NCI-H146 treated with DMSO at 0.1 percent for 48 hours (cell line): Measurements from ENCODE around the gene PTRH2.
A peak's percentile ranks its signal among the peaks of the same experiment; 100 is the strongest.
"Not testable (repeated sequence)": the region's sequence is repeated elsewhere in the genome, so short reads cannot be mapped to it uniquely, and the experiment has no call there.

Experiments used
- DNase-seq: peaks from one replicate; lab custom pipeline; 2025; ENCODE audit not compliant: unreplicated experiment; lab: John Stamatoyannopoulos, UW

PTRH2 gene

GRCh38 chr17:59707149-59707970 lies at the start of gene PTRH2, which contains the start of gene VMP1:
PTRH2 (minus strand) TSS chr17:59707430; CDS start chr17:59697978, 9,452 bp downstream.
VMP1 (plus strand) TSS chr17:59707654; CDS start chr17:59731447, 23,793 bp downstream.
- peak; percentile 98 for DNase-seq

DNA sequence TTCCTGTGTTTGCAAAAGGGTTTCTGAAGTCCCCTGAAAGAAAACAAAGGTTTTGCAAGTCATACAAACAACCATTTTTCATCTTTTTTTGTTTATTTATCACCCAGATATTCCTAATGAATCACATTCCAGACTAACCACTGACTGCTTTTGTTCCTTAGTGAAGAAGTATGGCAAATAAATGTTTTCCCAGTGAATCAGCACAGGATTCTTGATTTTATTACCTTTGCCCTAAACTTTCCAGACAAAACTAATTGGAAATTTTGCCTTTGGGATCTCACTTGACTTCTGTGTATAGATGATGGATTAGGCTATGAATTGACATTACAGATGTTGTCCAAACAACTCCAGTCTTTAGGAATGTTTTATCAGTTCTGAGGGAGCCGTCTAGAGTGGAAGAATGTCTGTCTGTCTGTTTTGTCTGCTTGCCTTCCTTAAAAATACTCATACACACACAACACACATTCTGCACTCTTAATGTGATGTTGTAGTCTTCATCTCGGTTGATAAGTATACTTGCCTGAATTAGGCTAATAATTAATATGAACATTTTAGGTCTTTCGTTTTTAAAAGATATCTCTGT lies 49.1 kb upstream of the PTRH2 start:
- DNase-seq = no peak

DNA sequence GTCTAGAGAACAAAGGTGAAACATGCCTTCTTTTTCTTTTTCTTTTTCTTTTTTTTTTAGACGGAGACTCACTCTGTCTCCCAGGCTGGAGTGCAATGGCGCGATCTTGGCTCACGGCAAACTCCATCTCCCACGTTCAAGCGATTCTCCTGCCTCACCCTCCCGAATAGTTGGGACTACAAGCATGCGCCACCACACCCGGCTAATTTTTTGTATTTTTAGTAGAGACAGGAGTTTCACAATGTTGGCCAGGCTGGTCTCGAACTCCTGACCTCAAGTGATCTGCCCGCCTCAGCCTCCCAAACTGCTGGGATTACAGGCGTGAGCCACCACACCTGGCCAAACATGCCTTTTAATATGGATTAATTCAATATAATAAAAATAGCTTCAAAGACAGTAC lies 47.8 kb upstream of the PTRH2 start:
- DNase-seq = not testable (repeated sequence)

DNA sequence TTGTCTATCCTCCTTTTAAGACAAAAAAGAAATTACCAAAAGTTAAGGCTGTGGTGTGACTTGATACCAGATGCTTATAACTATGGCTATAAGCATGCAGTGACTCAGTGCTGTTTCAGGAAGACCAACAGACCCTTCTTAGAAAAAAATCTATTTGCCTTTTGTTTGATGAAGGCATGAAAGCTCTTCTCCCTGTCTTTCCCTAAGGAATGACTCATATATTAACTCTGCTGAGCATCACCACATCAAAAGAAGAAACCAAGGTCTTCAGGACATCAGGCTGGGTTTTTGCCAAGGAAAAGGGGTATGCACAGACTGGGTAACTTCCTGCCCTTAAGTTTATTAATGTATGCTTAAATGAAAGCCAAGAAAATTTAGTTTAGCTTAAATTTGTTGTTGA lies 47.3 kb upstream of the PTRH2 start:
- DNase-seq = no peak

GRCh38 chr17:59753522-59754467 lies 46.6 kb upstream of the PTRH2 start:
- peak; percentile 62 for DNase-seq

- DNase-seq = no peak
These were observed 45.7 kb upstream of the PTRH2 start for GRCh38 chr17:59752922-59753321.

GRCh38 chr17:59752446-59752845 lies 45.2 kb upstream of the PTRH2 start:
- DNase-seq = no peak

GRCh38 chr17:59751955-59752413 lies 44.8 kb upstream of the PTRH2 start:
- DNase-seq = no peak

DNA sequence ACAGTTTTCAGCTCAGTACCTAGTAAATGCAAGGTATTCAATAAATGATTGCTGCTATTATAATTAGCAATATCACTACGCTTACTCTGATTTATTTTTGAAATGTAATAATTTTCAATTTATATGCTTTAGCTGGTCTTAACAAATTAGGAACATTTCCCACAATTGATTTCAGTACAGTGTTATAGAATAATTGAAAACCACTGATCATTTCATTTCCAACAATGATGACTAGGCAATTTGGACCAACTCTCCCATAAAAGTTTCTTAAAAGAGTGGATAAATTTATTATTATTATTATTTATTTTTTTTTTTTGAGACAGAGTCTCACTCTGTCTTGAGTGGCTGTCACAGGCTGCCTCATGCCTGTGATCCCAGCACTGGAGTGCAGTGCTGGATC lies 41.4 kb upstream of the PTRH2 start:
- no peak for DNase-seq

DNA sequence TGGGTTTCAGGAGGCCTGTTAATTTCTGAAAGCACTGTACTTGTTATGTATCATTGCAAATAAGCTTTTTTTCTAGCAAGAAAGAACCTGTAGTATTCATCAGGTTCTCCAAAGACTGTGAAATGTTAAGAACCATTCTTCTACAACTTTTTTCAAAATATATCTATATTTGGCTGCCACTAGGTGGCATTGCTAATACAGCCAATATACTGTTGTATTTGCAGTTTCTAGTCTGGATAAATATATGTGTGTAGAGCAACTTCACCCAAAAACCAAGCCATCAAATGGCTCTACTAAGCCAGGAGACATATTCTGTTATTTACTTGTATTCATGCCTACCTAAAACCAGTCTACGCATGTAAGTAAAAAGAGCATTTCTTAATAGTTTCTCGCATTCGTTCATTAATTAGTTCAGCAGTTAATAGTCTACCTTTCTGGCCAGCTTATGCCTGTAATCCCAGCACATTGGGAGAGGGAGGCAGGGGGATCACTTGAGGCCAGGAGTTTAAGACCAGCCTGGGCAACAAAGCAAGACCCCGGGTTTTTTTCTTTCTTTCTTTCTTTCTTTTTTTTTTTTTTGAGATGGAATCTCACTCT lies 39.7 kb upstream of the PTRH2 start:
- peak; percentile 3 for DNase-seq

GRCh38 chr17:59745040-59745439 lies 37.8 kb upstream of the PTRH2 start:
- DNase-seq = no peak

- DNase-seq = no peak
These were observed 36.6 kb upstream of the PTRH2 start for GRCh38 chr17:59743842-59744241.

DNA sequence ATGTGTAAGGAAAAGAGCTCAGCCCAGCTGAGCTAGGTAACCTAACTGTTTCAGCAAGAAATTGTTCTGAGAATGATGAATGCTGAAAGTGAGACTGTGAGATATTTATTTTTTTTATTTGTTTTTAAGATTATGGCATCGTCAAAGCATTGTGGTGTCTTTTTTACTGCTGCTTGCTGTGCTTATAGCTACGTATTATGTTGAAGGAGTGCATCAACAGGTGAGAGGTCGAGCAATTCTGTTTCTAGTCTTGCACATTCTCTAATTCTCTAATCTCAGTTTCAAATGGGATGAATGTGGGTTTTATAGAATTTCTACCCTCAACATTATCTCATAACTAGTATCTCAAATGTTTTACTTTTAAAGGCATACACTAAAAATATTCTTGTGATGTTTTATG lies 30.1 kb upstream of the PTRH2 start:
- no peak for DNase-seq

DNA sequence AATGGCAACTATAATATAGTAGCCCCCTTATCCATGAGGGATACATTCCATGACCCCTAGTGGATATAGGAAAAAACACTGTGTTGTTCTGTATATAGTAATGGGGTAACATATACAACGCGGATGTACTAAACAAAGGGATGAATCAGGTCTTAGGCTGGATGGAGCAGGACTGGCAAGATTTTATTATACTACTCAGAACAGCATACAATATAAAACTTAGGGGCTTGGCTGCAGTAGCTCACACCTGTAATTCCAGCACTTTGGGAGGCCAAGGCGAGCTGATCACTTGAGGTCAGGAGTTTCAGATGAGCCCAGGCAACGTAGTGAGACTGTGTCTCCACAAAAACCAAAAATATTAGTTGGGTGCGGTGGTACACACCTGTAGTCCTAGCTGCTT lies 27.0 kb upstream of the PTRH2 start:
- no peak for DNase-seq

- DNase-seq = no peak
These were observed 26.5 kb upstream of the PTRH2 start for GRCh38 chr17:59733697-59734096.

DNA sequence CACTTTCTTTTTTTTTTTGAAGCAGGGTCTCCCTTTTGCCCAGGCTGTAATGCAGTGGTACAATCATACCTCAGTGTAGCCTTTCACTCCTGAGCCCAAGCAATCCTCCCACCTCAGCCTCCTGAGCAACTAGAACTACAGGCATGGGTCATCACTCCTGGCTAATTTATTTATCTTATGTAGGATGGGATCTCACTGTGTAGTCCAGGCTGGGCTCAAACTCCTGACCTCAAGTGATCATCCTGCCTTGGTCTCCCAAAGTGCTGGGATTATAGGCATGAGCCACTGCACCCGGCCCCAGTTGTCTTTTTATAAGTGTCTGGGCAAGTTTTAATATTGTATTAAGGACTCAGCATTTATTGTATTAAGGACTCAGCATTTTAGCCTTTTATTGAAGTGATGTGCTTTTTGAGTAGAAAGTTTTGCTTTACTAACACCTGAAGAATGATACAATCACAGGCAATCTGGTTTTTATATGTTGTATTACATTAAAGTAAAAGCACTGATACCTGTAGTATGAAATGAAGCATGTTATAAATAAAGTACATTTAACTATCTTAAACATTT lies 23.1 kb upstream of the PTRH2 start:
- no peak for DNase-seq

- DNase-seq = no peak
These were observed 20.7 kb upstream of the PTRH2 start for GRCh38 chr17:59727817-59728533.

- DNase-seq = no peak
These were observed 18.5 kb upstream of the PTRH2 start for GRCh38 chr17:59725691-59726090.

GRCh38 chr17:59723607-59724006 lies 16.4 kb upstream of the PTRH2 start:
- no peak for DNase-seq

GRCh38 chr17:59723041-59723440 lies 15.8 kb upstream of the PTRH2 start:
- no peak for DNase-seq
